GM18499 (cell line): ENCODE measurements around the gene PARP3.

Experiments
- ATAC-seq: cut with Tn5 transposase; IDR thresholded peaks from one replicate; pipeline ENCODE4 v1.9.1; 2021; ENCODE audit warnings: moderate number of reproducible peaks; ENCODE audit not compliant: insufficient read depth, unreplicated experiment

Gene PARP3

DNA sequence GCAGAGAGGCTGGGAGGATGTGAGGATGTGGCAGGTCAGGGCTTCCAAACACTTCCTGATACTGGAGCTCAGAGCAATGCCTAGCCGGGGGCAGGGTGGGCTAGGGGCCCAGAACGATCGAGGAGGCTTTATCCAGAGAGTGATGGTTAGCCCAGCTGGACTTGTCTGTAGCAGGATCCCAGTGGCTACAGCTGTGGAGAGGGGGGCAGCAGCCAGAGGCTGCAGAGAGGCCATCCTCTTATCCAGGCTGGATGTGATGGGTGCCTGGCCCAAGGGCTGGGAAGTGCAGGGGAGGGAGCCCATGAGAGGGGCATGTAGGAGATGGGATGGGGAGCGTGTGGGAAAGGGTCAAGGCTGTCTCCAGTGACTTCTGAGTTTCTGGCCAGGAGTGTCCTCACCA is 4.6 kb downstream of the PARP3 start:
- ATAC-seq = no peak

DNA sequence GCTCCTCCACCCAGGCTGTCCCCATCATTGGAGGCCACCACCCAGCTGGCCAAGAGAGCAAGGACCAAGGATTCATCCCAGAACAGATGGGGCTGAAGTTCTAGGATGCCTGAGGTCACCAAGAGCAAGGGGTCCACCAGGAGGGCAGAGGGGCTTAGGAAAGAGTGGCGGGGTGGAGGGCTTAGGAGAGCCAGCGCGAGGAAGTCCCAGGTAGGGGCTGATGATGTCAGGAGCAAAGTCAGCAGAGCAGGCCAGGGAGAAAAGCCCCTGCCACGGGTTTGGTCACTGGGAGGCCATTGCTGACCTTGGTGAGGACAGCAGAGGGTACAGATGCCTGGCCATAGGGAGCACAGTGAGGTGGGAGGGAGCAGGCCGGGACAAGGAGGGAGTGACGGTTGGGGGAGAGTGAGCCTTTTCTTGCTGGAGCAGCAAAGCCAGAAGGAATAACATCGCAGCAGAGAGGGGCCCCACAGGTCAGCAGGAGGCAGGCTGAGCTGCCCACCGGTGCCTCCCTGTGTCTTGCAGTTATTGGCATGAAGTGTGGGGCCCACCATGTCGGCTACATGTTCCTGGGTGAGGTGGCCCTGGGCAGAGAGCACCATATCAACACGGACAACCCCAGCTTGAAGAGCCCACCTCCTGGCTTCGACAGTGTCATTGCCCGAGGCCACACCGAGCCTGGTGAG is 5.2 kb downstream of the PARP3 start:
- no peak for ATAC-seq

DNA sequence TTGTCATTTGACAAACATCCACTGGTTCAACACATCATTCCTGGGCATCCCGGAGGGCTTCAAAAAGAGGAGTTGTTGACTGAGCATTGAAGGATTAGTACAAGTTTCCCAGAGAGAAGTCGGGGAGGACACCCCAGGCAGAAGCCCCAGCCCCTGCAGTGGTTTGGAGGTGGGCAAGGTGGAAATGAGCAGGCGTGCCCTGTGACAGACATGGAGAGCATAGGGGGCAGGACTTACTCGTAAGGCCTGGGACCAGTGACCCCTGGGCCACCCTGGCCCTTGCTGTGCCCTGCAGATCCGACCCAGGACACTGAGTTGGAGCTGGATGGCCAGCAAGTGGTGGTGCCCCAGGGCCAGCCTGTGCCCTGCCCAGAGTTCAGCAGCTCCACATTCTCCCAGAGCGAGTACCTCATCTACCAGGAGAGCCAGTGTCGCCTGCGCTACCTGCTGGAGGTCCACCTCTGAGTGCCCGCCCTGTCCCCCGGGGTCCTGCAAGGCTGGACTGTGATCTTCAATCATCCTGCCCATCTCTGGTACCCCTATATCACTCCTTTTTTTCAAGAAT is 5.9 kb downstream of the PARP3 start:
- ATAC-seq = no peak

DNA sequence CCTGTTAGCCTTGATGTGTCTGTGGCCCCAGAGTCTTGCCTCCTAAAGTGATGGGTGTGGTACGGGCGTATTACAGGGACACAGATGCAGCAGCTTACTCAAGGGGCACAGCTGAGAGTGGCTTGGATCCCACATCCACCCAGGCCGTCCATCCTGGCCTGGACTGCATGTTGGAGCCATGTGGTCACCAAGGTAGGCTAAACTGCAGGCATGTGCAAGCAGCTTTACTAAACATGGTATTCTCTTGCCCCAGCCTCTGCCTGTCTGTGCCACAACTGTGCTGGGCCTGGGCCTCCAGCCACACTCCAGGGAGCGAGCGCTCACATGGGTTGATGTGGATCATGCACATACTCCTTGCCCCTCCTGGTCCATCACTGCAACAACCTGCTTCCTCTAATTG is 7.0 kb downstream of the PARP3 start:
- ATAC-seq = no peak

DNA sequence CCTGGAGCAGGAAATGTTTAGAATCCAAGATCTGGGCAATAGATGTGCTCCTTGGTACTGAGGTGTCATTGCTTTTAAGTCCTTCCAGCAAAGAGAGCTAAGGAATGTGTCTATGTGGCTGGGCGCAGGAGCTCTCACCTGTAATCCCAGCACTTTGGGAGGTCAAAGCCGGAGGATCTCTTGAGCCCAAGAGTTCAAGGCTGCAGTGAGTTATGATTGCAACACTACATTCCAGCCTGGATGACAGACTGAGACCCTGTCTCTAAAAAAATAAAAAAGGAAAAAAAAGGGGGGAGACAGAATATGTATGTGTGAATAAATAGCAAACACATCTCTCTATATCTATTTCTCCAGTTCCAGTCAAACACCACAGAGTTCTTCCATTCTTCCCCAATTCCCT is 8.7 kb downstream of the PARP3 start:
- no peak for ATAC-seq

DNA sequence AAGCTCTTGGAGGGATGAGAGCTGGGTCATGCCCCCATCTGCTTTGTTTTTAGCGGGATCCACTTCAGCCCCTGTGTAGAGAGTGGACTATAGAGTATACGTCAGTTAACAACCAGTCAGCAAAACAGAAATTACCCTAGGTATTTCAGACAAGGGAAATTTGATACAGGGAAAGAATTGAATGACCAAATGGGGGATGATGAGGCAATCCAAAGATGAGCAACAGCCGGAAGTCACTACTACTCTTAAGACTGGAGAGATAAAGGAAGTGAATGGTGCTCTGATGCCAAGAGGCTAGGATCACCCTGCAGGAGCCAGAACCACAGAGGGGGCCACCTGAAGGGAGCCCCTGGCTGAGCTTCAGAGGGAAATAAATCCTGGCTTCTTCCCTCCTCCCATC is 11.3 kb downstream of the PARP3 start:
- no peak for ATAC-seq

DNA sequence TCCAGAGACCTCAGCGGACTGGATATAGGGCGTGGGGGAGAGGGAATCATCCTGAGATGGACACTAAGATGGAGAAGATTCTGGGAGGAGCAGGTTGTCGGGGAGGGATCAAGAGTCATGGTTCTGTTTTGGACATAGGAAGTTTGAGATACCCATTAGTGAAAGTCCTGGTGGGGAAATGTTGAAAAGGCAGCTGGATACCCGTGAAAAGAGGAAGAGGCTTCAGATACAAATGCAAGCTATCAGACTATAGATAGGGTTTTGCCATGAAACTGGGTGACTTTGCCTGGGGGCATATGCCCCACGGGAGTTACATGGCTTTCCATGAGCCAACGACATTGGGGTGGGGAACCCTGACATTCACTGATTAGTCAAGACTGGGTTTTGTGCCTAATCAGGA is 11.9 kb downstream of the PARP3 start:
- no peak for ATAC-seq

DNA sequence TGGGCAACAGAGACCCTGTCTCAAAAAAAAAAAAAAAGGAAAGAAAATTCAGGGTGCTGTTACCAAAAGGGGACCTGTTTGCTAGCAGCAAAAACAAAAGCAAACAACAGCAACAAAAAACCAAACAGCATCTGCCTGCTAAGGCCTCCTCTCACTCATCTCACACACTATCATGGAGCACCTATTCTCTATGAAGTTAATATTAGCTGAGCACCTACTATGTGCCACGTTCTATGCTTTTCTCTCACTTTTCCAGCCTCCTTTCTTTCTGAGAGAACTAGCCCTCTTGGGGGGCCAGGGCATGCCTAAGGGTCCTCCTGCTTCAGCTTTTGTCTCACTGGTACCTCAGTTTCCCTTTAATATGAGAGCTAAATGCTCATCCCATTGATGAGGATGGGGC is 12.6 kb downstream of the PARP3 start:
- ATAC-seq = no peak

DNA sequence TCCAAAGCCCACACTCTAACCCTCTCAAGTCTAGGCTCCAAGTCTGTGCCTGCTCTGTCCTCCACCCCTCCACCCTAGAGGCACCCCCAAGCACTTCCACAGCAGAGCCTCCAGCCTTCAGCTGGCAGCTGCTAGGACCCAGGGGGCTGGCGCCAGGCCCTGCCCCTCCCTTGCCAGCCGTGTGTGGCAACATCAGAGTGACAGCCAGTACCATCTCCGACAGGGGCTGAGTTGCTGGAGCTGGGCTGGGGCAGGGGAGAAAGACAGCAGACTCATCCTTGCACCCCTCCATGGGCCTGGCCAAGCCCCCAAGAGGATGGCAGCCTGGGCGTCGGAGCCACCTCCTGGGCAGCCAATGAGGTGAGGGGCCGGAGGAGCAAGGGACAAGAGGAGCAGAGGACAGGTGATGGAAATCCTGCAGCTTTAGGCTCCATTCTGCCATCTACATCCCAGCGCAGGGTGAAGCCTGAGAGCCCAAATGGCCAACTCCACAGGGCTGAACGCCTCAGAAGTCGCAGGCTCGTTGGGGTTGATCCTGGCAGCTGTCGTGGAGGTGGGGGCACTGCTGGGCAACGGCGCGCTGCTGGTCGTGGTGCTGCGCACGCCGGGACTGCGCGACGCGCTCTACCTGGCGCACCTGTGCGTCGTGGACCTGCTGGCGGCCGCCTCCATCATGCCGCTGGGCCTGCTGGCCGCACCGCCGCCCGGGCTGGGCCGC is 13.2 kb downstream of the PARP3 start, which contains the start of gene GPR62:
GPR62 (plus strand) TSS at position 207 of the 718 bp plus-strand sequence; CDS start at position 479, 272 bp downstream.
- no peak for ATAC-seq

DNA sequence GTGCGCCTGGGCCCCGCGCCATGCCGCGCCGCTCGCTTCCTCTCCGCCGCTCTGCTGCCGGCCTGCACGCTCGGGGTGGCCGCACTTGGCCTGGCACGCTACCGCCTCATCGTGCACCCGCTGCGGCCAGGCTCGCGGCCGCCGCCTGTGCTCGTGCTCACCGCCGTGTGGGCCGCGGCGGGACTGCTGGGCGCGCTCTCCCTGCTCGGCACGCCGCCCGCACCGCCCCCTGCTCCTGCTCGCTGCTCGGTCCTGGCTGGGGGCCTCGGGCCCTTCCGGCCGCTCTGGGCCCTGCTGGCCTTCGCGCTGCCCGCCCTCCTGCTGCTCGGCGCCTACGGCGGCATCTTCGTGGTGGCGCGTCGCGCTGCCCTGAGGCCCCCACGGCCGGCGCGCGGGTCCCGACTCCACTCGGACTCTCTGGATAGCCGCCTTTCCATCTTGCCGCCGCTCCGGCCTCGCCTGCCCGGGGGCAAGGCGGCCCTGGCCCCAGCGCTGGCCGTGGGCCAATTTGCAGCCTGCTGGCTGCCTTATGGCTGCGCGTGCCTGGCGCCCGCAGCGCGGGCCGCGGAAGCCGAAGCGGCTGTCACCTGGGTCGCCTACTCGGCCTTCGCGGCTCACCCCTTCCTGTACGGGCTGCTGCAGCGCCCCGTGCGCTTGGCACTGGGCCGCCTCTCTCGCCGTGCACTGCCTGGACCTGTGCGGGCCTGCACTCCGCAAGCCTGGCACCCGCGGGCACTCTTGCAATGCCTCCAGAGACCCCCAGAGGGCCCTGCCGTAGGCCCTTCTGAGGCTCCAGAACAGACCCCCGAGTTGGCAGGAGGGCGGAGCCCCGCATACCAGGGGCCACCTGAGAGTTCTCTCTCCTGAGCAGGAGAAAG is 14.0 kb downstream of the PARP3 start:
- no peak for ATAC-seq

DNA sequence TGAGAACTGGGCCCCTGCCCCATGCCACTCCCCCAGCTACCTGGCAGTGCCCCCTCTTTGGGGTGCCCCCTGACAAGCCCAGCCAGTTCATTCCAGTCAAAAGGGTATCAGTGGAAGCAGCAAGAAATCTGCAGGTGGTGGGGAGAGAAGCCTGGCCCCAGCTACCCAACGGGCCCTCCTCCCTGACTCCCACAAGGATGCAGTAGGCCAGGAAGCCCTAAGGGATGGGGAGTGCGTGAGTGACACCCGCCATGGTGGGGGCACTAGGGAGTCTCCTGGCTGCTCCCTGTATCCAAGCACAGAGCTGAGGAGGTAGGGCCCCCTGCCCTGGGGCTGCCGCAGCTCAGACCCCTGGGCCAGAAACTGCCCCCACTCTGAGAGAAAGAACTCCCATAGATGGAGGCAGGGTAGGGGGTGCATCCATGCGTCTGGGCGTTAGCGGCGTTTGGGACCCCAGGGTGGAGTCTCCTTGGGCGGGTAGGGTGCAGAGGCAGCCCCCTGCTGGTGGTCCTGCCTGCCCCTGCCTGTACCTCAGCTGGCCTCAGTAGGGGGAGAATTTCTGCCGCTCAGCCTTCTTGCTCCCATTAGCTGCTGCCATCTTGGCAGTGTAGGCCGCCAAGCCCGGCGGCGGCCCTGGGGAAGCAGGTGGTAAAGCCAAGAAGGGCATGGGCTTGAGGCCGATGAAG is 15.5 kb downstream of the PARP3 start:
- ATAC-seq = no peak

DNA sequence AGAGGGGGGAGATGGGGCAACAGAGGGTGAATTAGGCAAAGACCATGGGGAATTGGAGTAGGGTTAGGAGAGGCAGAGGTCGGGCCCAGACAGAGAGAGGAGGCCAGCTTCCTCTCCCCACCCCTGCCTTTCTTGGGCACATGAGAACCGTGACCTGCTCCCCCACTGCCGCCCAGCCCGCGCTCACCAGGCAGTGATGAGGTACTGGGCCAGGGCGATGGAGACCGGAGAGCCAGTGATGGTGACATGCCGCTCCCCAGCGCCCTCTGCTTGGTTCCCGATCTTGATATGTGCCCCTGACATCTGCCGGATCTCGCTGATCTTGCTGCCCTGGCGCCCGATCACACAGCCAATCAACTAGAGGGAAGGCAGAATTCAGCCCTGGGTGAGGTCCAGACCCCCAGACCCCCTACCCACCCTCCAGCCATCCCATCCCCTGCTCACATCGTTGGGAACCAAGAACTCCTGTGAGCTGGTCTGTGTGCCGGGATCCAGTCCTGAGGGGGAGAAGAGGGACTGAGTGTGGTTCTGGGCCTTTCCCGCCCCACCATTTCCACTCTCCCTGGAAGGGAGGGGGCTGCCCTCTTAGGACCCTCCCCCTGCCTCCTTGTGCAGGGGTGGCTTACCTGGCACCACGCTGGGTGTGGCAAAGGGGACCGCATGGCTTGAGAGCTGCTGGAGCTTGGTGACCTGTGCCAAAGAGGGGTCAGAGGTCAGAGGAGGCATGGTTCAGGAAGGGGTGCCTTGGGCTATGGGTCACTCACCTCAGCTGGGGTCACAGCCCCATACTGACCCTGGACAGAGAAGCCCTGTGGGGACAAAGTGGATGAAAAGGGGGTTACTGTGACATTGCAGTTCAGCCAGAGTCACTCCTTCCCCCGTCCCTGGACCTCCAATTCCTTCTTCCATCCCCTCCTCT is 16.7 kb downstream of the PARP3 start:
- no peak for ATAC-seq

DNA sequence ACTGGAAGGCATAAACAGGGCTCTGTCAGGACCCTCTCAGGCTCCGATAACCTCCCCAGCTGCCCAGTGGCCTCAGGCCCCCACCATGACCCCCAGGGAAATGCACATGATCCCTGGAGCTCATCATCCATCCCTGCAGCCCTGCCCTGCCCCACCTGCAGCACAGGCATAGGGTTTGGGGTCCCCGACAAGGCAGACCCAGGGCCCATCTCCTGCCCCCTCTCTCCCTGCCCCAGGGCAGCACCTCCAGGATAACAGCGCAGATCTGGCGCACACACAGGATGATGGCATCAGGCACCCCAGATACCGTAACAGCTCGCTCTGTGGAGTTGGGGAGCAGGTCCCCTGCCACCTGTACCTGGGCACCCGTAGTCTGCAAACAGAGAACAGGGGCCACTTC is 17.5 kb downstream of the PARP3 start:
- ATAC-seq = no peak

DNA sequence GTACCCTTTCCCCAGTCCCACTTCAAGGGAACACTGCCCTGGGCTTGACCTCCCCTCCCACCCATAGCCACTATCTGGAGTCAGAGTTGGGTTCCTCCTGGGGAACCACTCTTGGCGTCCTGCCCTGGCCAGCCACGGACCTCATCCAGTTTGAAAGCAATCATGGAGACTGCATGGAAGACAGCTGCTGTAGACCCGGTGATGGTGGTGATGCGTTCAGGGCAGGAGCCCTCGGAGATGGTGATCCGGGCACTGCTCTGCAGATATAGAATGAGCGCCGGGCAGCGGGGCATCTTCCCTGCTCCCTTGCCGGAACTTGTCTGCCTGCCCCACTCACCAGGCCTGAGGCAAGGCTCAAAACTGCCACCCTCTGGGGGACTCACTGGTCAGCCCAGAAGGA is 18.2 kb downstream of the PARP3 start:
- no peak for ATAC-seq

DNA sequence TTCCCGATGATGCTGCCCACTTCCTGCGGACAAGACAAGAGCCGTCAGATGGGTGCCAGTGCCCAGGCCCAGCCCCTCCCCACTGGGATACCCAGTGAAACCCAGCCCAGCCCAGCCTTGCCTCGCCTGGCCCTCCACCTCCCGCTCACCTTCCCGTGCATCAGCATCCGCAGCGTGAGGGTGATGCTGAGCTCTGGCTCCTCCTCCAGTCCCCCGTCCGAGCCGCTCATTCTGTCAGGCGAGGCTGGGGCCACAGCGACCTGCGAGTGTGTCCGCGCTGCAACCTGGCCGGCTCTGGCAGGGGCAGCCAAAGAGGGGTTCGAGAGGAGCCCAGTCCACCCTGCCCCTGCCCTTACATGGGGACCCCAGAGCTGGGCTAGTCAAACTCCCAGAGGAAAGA is 18.8 kb downstream of the PARP3 start:
- no peak for ATAC-seq

DNA sequence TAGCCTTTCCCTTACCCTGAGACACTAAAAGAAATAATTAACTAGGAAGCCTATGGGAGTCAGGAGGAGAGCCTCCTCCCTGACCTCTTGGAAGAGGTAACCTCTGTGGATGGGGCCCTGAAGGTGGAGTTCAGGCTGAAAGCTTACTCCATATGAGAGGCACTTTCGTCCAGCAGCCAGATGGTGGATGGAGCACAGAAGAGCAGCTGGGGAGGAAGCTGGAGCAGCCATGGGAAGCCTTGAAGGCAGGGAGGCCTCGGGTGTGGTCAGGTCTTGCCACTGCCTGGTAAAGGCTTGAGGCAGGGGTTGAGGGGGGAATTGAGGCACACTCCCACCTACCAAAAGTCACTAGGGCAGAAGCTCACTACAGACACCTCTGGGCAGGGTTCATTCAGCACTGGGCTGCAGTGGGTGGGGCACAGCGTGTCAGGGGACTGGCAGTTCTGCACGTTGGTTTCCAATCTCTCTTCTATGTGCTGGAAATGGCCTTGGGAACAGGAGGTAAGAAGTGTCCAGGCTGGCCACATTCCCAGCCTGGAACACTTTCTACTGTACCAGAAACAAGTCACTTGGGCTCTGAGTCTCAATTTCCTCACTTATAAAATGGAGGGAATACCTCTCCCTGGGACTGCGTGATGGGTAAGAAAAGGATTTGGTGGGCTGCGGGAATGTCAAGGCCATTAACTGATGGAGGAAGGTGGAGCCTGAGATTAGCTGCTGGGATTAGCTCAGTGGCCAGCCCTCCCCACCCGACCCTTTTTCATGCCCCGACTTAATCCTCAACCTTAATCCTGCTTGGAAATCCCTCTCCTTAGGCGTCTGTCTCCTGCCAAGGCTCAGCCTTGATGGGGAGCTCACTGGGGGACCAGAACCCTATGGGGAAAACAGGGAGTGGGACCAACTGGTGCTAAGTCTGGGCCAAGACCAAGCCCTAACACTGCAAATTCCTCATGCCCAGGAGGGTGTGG is 19.7 kb downstream of the PARP3 start:
- ATAC-seq = no peak

DNA sequence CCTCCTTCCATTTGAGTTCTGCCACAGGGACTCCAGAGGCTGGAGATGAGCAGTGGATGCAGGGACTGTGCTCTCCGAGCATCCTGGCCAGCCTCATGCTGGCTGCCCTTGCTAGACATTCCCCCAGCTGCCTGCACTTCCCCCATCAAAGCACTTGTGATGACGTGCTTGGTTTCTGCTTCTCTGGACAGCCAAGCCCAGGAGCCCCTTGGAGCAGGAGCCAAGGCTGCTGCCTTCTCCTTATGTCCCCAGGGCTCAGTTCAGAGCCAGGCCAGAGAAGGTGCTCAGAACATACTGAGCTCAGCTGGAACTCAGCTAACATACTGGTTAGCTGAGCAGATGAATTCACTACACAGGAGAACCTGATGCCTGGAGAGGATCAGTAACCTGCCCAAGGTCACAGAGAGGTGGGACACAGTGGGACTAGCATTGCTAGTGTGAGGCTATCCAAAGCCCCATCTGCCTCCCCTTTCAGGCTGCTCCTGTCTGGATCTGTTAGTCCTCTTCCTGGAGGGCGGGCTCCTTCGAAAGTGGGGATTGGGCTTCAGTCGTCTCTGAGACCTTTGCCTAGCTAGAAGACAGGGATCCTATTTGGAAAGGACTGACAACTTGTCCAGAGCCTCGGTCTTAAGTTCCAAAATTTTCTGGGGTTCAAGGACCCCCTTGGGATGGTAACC is 20.8 kb downstream of the PARP3 start:
- ATAC-seq = no peak
